Measurements from ENCODE around the gene EFNA2.

Gene EFNA2

GRCh38 chr19:1249298-1249989, 36.2 kb upstream of the EFNA2 start:
- DNase-seq, result peak; percentile 97

- DNase-seq, result no peak
Measured at GRCh38 chr19:1249990-1250436, 35.7 kb upstream of the EFNA2 start.

- DNase-seq, result peak; percentile 69
Measured at GRCh38 chr19:1250437-1251260, 35.0 kb upstream of the EFNA2 start.

- peak; percentile 69 for DNase-seq
Measured at GRCh38 chr19:1251330-1252220, 34.1 kb upstream of the EFNA2 start.

- DNase-seq, result peak; percentile 89
Measured at GRCh38 chr19:1252221-1252820, 33.4 kb upstream of the EFNA2 start.

- peak; percentile 90 for DNase-seq
Measured at GRCh38 chr19:1252821-1253513, 32.7 kb upstream of the EFNA2 start.

- DNase-seq, result no peak
Measured at GRCh38 chr19:1253514-1254080, 32.1 kb upstream of the EFNA2 start.

- DNase-seq, result no peak
Measured at GRCh38 chr19:1254081-1254527, 31.6 kb upstream of the EFNA2 start.

GRCh38 chr19:1254530-1255185, 31.0 kb upstream of the EFNA2 start:
- DNase-seq, result no peak

GRCh38 chr19:1255186-1256161, 30.2 kb upstream of the EFNA2 start:
- DNase-seq, result no peak

GRCh38 chr19:1256646-1257474, 28.8 kb upstream of the EFNA2 start:
- DNase-seq, result no peak

GRCh38 chr19:1257475-1258162, 28.1 kb upstream of the EFNA2 start:
- no peak for DNase-seq

GRCh38 chr19:1258163-1258492, 27.5 kb upstream of the EFNA2 start:
- no peak for DNase-seq

- no peak for DNase-seq
Measured at GRCh38 chr19:1258707-1259205, 26.9 kb upstream of the EFNA2 start.

GRCh38 chr19:1259206-1259875, 26.3 kb upstream of the EFNA2 start:
- peak; percentile 84 for DNase-seq

GRCh38 chr19:1259876-1260748, 25.6 kb upstream of the EFNA2 start:
- peak; percentile 82 for DNase-seq

Measured in CD4-positive, alpha-beta T cell treated with Interleukin-15 for 1 hour (primary cell).